H1 (cell line): Measurements from ENCODE around the gene RAB5B. TPM values are rescaled to one million over a fixed set of nuclear protein-coding genes. Genes with fewer than 3 reads are reported as not detected.

Source experiments
- CTCF ChIA-PET: fragments of 300-600 bp; sonication (Branson Sonifier 250); formaldehyde crosslinking; loops from one replicate; lab custom pipeline; 2021; ENCODE audit not compliant: partially characterized antibody; lab: Charles Lee
- POLR2A ChIA-PET: fragments of 300-600 bp; sonication (Branson Sonifier 250); formaldehyde crosslinking; loops from one replicate; lab custom pipeline; 2021; ENCODE audit warnings: inconsistent platforms; ENCODE audit not compliant: partially characterized antibody; lab: Charles Lee
- DNase-seq, 2 experiments: peaks; one replicate each; pipeline versions ENCODE4 v3.0.0 to v3.0.0-alpha.2; 2010 to 2022; ENCODE audit warnings: low spot score in 2 of 2, low read depth in 1 of 2, mixed read lengths in 1 of 2
- FAIRE-seq: peaks from 2 replicates; lab custom pipeline; 2011; peaks lifted over from hg19 to GRCh38; lab: Jason Lieb, UNC
- H2AFZ ChIP-seq: 2 replicates; pipeline ENCODE4 v1.8.1; 2012; ENCODE audit warnings: low read length, inconsistent platforms
- H2AK5ac ChIP-seq: 2 replicates; pipeline ENCODE4 v1.6.1; 2013; ENCODE audit warnings: low read depth, low read length
- H2BK120ac ChIP-seq: replicated peaks from 2 replicates; pipeline ENCODE3; 2013; ENCODE audit warnings: low read depth, low read length, inconsistent platforms
- H2BK12ac ChIP-seq: 2 replicates; pipeline ENCODE4 v1.6.1; 2013; ENCODE audit warnings: low read depth, low read length
- H2BK15ac ChIP-seq: 2 replicates; pipeline ENCODE4 v1.6.1; 2013; ENCODE audit warnings: low read length
- H2BK20ac ChIP-seq: 2 replicates; pipeline ENCODE4 v1.6.1; 2013; ENCODE audit warnings: low read length
- H2BK5ac ChIP-seq: 2 replicates; pipeline ENCODE4 v1.6.1; 2013; ENCODE audit warnings: low read depth, low read length
- H3K14ac ChIP-seq: 2 replicates; pipeline ENCODE4 v1.6.1; 2013; ENCODE audit warnings: inconsistent platforms; ENCODE audit not compliant: insufficient read length
- H3K18ac ChIP-seq: 2 replicates; pipeline ENCODE4 v1.6.1; 2013; ENCODE audit warnings: low read length; ENCODE audit errors: extremely low read depth
- H3K23ac ChIP-seq: 2 replicates; pipeline ENCODE4 v1.6.1; 2013; ENCODE audit warnings: inconsistent platforms; ENCODE audit not compliant: insufficient read length
- H3K23me2 ChIP-seq: 2 replicates; pipeline ENCODE4 v1.6.1; 2013; ENCODE audit warnings: low read depth, low read length
- H3K27ac ChIP-seq: 2 replicates; pipeline ENCODE4 v1.6.1; 2011; ENCODE audit warnings: low read depth, low read length, inconsistent platforms
- H3K27me3 ChIP-seq, 4 experiments: replicated peaks in 1 of 4; 1 replicate in 1 of 4; 2 replicates in 3 of 4; pipeline versions ENCODE4 v1.6.1 to v1.8.1; 2011 to 2013; ENCODE audit warnings: low read length in 3 of 4, mild to moderate bottlenecking in 3 of 4, inconsistent platforms in 2 of 4, mixed read lengths in 2 of 4, moderate library complexity in 1 of 4; ENCODE audit not compliant: control insufficient read depth in 3 of 4, insufficient read depth in 3 of 4; ENCODE audit errors: extremely low read depth in 1 of 4
- H3K36me3 ChIP-seq, 4 experiments: 2 replicates each; pipeline versions ENCODE4 v1.6.1 to v1.8.1; 2011 to 2013; ENCODE audit warnings: mild to moderate bottlenecking in 4 of 4, low read length in 3 of 4, moderate library complexity in 2 of 4, control low read depth in 1 of 4, inconsistent platforms in 1 of 4; ENCODE audit not compliant: insufficient read depth in 4 of 4, control insufficient read depth in 2 of 4
- H3K4ac ChIP-seq: replicated peaks from 2 replicates; pipeline ENCODE3; 2013; ENCODE audit warnings: low read length, low read depth, mixed read lengths, inconsistent platforms; ENCODE audit not compliant: insufficient read length
- H3K4me1 ChIP-seq, 4 experiments: replicated peaks in 1 of 4; 1 replicate in 1 of 4; 2 replicates in 3 of 4; pipeline versions ENCODE4 v1.6.1 to v1.8.1; 2011 to 2013; ENCODE audit warnings: low read length in 3 of 4, inconsistent platforms in 2 of 4, mixed read lengths in 1 of 4; ENCODE audit not compliant: insufficient read depth in 4 of 4, control insufficient read depth in 3 of 4
- H3K4me2 ChIP-seq, 2 experiments: 2 replicates each; pipeline versions ENCODE4 v1.6.1 to v1.8.1; 2011 to 2013; ENCODE audit warnings: low read depth in 2 of 2, low read length in 2 of 2, control low read depth in 1 of 2, inconsistent platforms in 1 of 2, mild to moderate bottlenecking in 1 of 2; ENCODE audit not compliant: insufficient read depth in 1 of 2
- H3K4me3 ChIP-seq, 4 experiments: fragments of 200-600, 300-600 bp in 1 of 4; sonication (generic), shearing (Covaris generic), sonication (Bioruptor Twin) in 1 of 4; 2 replicates each; pipeline versions ENCODE4 v1.5.1 to v1.8.1; 2011 to 2016; ENCODE audit warnings: low read length in 4 of 4, low read depth in 3 of 4, control low read depth in 2 of 4, inconsistent platforms in 2 of 4, mild to moderate bottlenecking in 2 of 4, mixed read lengths in 1 of 4, moderate library complexity in 1 of 4; ENCODE audit not compliant: insufficient read depth in 2 of 4; ENCODE audit errors: extremely low read depth in 1 of 4
- H3K56ac ChIP-seq: replicated peaks from 2 replicates; pipeline ENCODE3; 2013; ENCODE audit warnings: low read depth, mild to moderate bottlenecking, mixed read lengths, low read length, inconsistent platforms; ENCODE audit not compliant: insufficient read length
- H3K79me1 ChIP-seq: 2 replicates; pipeline ENCODE4 v1.6.1; 2013; ENCODE audit warnings: low read depth, low read length, control low read depth
- H3K79me2 ChIP-seq, 2 experiments: 2 replicates each; pipeline versions ENCODE4 v1.6.1 to v1.8.1; 2012 to 2013; ENCODE audit warnings: low read length in 2 of 2, mild to moderate bottlenecking in 2 of 2, inconsistent platforms in 1 of 2; ENCODE audit not compliant: insufficient read depth in 2 of 2, control insufficient read depth in 1 of 2
- H3K9ac ChIP-seq, 4 experiments: replicated peaks in 1 of 4; 1 replicate in 1 of 4; 2 replicates in 3 of 4; pipeline versions ENCODE4 v1.6.1 to v1.8.1; 2011 to 2013; ENCODE audit warnings: low read depth in 3 of 4, low read length in 3 of 4, control low read depth in 2 of 4, mild to moderate bottlenecking in 2 of 4, moderate library complexity in 2 of 4, inconsistent platforms in 1 of 4; ENCODE audit errors: extremely low read depth in 1 of 4
- H3K9me3 ChIP-seq, 2 experiments: 2 replicates each; pipeline versions ENCODE4 v1.6.1 to v1.8.1; 2012 to 2013; ENCODE audit warnings: mild to moderate bottlenecking in 2 of 2, moderate library complexity in 2 of 2, control low read depth in 1 of 2, inconsistent platforms in 1 of 2, low read depth in 1 of 2, low read length in 1 of 2, mixed read lengths in 1 of 2; ENCODE audit not compliant: insufficient read depth in 2 of 2
- H4K20me1 ChIP-seq, 2 experiments: replicated peaks in 1 of 2; 2 replicates each; pipeline versions ENCODE3 to v1.8.1; 2011 to 2013; ENCODE audit warnings: inconsistent platforms in 2 of 2, low read length in 2 of 2, mild to moderate bottlenecking in 1 of 2; ENCODE audit not compliant: insufficient read depth in 2 of 2, control insufficient read depth in 1 of 2
- H4K5ac ChIP-seq: 2 replicates; pipeline ENCODE4 v1.6.1; 2013; ENCODE audit warnings: low read length, low read depth, mixed read lengths, inconsistent platforms; ENCODE audit not compliant: insufficient read length
- H4K8ac ChIP-seq: 2 replicates; pipeline ENCODE4 v1.8.0; 2013; ENCODE audit warnings: mild to moderate bottlenecking, moderate library complexity, low read length, inconsistent platforms; ENCODE audit not compliant: insufficient read depth; ENCODE audit errors: extremely low read depth
- H4K91ac ChIP-seq: replicated peaks from 2 replicates; pipeline ENCODE3; 2013; ENCODE audit warnings: low read length, mixed read lengths, inconsistent platforms; ENCODE audit not compliant: insufficient read length
- ATF2 ChIP-seq: IDR thresholded peaks from 2 replicates; pipeline ENCODE4 v1.6.1; 2012; ENCODE audit warnings: low read length, inconsistent platforms
- ATF3 ChIP-seq: IDR thresholded peaks from 2 replicates; pipeline ENCODE4 v1.6.1; 2011; ENCODE audit warnings: low read depth, mild to moderate bottlenecking, low read length; ENCODE audit not compliant: insufficient read depth
- FOSL1 ChIP-seq: IDR thresholded peaks from 2 replicates; pipeline ENCODE4 v1.6.1; 2011; ENCODE audit warnings: mild to moderate bottlenecking, low read depth, low read length, moderate library complexity; ENCODE audit not compliant: insufficient read depth
- SAP30 ChIP-seq: fragments of 300-600 bp; sonication (generic); IDR thresholded peaks from 2 replicates; pipeline ENCODE4 v1.7.1; 2012; ENCODE audit warnings: low read length, moderate library complexity, mild to moderate bottlenecking, inconsistent platforms; ENCODE audit not compliant: insufficient read depth, insufficient replicate concordance
- SIN3A ChIP-seq, 2 experiments: IDR thresholded peaks in 1 of 2; conservative IDR thresholded peaks in 1 of 2; 2 replicates each; pipeline ENCODE4 v1.6.1; 2011 to 2012; ENCODE audit warnings: low read length in 2 of 2, improper control_type of control experiment in 1 of 2, low read depth in 1 of 2, mild to moderate bottlenecking in 1 of 2
- SP2 ChIP-seq: IDR thresholded peaks from 2 replicates; pipeline ENCODE4 v1.6.1; 2012; ENCODE audit warnings: mild to moderate bottlenecking, low read length, inconsistent platforms
- WGBS, 2 experiments: shearing (Covaris generic) in 1 of 2; methylation state at CpG; one replicate each; pipeline versions ENCODE4 v1.1.6 to v1.1.7; 2013 to 2015; ENCODE audit warnings: low lambda C conversion rate in 2 of 2, mixed read lengths in 2 of 2, inconsistent platforms in 1 of 2, low coverage in 1 of 2, missing lambda C conversion rate in 1 of 2; ENCODE audit not compliant: insufficient replicate concordance in 2 of 2, insufficient coverage in 1 of 2, insufficient read length in 1 of 2; ENCODE audit errors: extremely low coverage in 1 of 2, missing lambda C conversion rate in 1 of 2; 5-methylcytosine and 5-hydroxymethylcytosine counted together
- polyA plus RNA-seq, 7 experiments: library from polyadenylated mRNA; depleted of rRNA in 3 of 7; stranded (reverse) in 5 of 7; unstranded in 2 of 7; fragments of >200 nt in 5 of 7; fragments of 200-250 nt in 2 of 7; gene quantifications; 1 replicate in 5 of 7; 2 replicates in 1 of 7; 4 replicates in 1 of 7; pipeline versions ENCODE4 v1.2.1 to v1.2.3, GENCODE V29; 2011 to 2013; ENCODE audit warnings: missing spikeins in 2 of 7, mixed read lengths in 2 of 7
- total RNA-seq: library from RNA; stranded (reverse); fragmentation: NEBNext Ultra II Directional; extraction: Animal tissue kit (Norgen Biotek cat#: 25700); gene quantifications from 2 replicates; pipeline ENCODE4 v1.2.1, GENCODE V29; 2021

RAB5B gene
- total and polyA plus RNA-seq, 2 of the 8 experiments (the other 6 are each of a cell fraction or from before 2014, with no cell fraction given): 56.7 to 62.4 TPM

- Histone ChIP-seq H3K4ac (no peak overlapping the region), H4K5ac (no peak overlapping the region), H3K79me2 (no peaks in the 10 kb centered on the region), H2BK5ac (no peak overlapping the region), H2AK5ac (no peak overlapping the region), H2BK15ac (no peak overlapping the region), H3K23ac (no peak overlapping the region), H3K4me2 (no peak overlapping the region), H2BK20ac (no peak overlapping the region), H3K18ac (no peak overlapping the region), H3K36me3 (no peaks in the 10 kb centered on the region), H3K4me3 (no peak overlapping the region), H3K9ac (no peak overlapping the region), H4K20me1 (no peaks in the 10 kb centered on the region), H2AFZ (no peak overlapping the region), H3K14ac (no peak overlapping the region), H3K79me1 (no peaks in the 10 kb centered on the region), H3K27ac (no peak overlapping the region), H4K8ac (no peak overlapping the region), H3K4me1 (peaks cover 0 to 10% (median 2%) of the 10 kb centered on the region in 4 experiments; a peak in 4 of 7 replicates), H3K9me3 (no peaks in the 10 kb centered on the region), H4K91ac (no peak overlapping the region), H2BK12ac (no peak overlapping the region), H2BK120ac (no peak overlapping the region), H3K27me3 (peaks cover 0 to 6% (median 4%) of the 10 kb centered on the region in 4 experiments; a peak in 6 of 7 replicates), H3K23me2 (peaks cover 2% of the 10 kb centered on the region; the same call in 1 of the 2 replicates), H3K56ac (no peak overlapping the region)
- DNase-seq (no peak), FAIRE-seq (no peak)
- POLR2A ChIA-PET: interaction anchor here (1.1 kb wide), 2 partner anchors 21 to 111 kb away, joined by 3 to 4 read pairs; no protein-coding TSS in a partner anchor
- CTCF ChIA-PET: interaction anchor here (1.6 to 7.9 kb wide), 8 partner anchors 10 to 200 kb away, joined by 4 to 71 read pairs (median 7); partner anchors contain the start of genes DGKA, DNAJC14 and PYM1
- WGBS, 2 experiments: 85% methylated on average over 2 of the region's 2 CpGs; no CpG with 5 or more reads in 1 of the 2 experiments
- TF ChIP-seq SIN3A (conservative IDR thresholded peaks at IDR 0.05 in 1 of 2, IDR thresholded peaks at IDR 0.05 in 1 of 2; ENCODE audit: low read depth in 1 of 2, low read length in 2 of 2) (no peak), SAP30 (no peak), FOSL1 (no peak), ATF3 (no peak), ATF2 (no peak), SP2 (no peak)
These were observed 35.9 kb upstream of the RAB5B start for GRCh38 chr12:55937981-55938380.
